H1 (cell line): ENCODE measurements around the gene RNF43. TPM values are rescaled to one million over a fixed set of nuclear protein-coding genes. Genes with fewer than 3 reads are reported as not detected.

Experiments
- CTCF ChIA-PET: fragments of 300-600 bp; sonication (Branson Sonifier 250); formaldehyde crosslinking; loops from one replicate; lab custom pipeline; 2021; ENCODE audit not compliant: partially characterized antibody; lab: Charles Lee
- POLR2A ChIA-PET: fragments of 300-600 bp; sonication (Branson Sonifier 250); formaldehyde crosslinking; loops from one replicate; lab custom pipeline; 2021; ENCODE audit warnings: inconsistent platforms; ENCODE audit not compliant: partially characterized antibody; lab: Charles Lee
- DNase-seq, 2 experiments: peaks; one replicate each; pipeline versions ENCODE4 v3.0.0 to v3.0.0-alpha.2; 2010 to 2022; ENCODE audit warnings: low spot score in 2 of 2, low read depth in 1 of 2, mixed read lengths in 1 of 2
- FAIRE-seq: peaks from 2 replicates; lab custom pipeline; 2011; peaks lifted over from hg19 to GRCh38; lab: Jason Lieb, UNC
- H2AFZ ChIP-seq: 2 replicates; pipeline ENCODE4 v1.8.1; 2012; ENCODE audit warnings: low read length, inconsistent platforms
- H2AK5ac ChIP-seq: 2 replicates; pipeline ENCODE4 v1.6.1; 2013; ENCODE audit warnings: low read depth, low read length
- H2BK120ac ChIP-seq: replicated peaks from 2 replicates; pipeline ENCODE3; 2013; ENCODE audit warnings: low read depth, low read length, inconsistent platforms
- H2BK12ac ChIP-seq: 2 replicates; pipeline ENCODE4 v1.6.1; 2013; ENCODE audit warnings: low read depth, low read length
- H2BK15ac ChIP-seq: 2 replicates; pipeline ENCODE4 v1.6.1; 2013; ENCODE audit warnings: low read length
- H2BK20ac ChIP-seq: 2 replicates; pipeline ENCODE4 v1.6.1; 2013; ENCODE audit warnings: low read length
- H2BK5ac ChIP-seq: 2 replicates; pipeline ENCODE4 v1.6.1; 2013; ENCODE audit warnings: low read depth, low read length
- H3K14ac ChIP-seq: 2 replicates; pipeline ENCODE4 v1.6.1; 2013; ENCODE audit warnings: inconsistent platforms; ENCODE audit not compliant: insufficient read length
- H3K18ac ChIP-seq: 2 replicates; pipeline ENCODE4 v1.6.1; 2013; ENCODE audit warnings: low read length; ENCODE audit errors: extremely low read depth
- H3K23ac ChIP-seq: 2 replicates; pipeline ENCODE4 v1.6.1; 2013; ENCODE audit warnings: inconsistent platforms; ENCODE audit not compliant: insufficient read length
- H3K23me2 ChIP-seq: 2 replicates; pipeline ENCODE4 v1.6.1; 2013; ENCODE audit warnings: low read depth, low read length
- H3K27ac ChIP-seq: 2 replicates; pipeline ENCODE4 v1.6.1; 2011; ENCODE audit warnings: low read depth, low read length, inconsistent platforms
- H3K27me3 ChIP-seq, 4 experiments: replicated peaks in 1 of 4; 1 replicate in 1 of 4; 2 replicates in 3 of 4; pipeline versions ENCODE4 v1.6.1 to v1.8.1; 2011 to 2013; ENCODE audit warnings: low read length in 3 of 4, mild to moderate bottlenecking in 3 of 4, inconsistent platforms in 2 of 4, mixed read lengths in 2 of 4, moderate library complexity in 1 of 4; ENCODE audit not compliant: control insufficient read depth in 3 of 4, insufficient read depth in 3 of 4; ENCODE audit errors: extremely low read depth in 1 of 4
- H3K36me3 ChIP-seq, 4 experiments: 2 replicates each; pipeline versions ENCODE4 v1.6.1 to v1.8.1; 2011 to 2013; ENCODE audit warnings: mild to moderate bottlenecking in 4 of 4, low read length in 3 of 4, moderate library complexity in 2 of 4, control low read depth in 1 of 4, inconsistent platforms in 1 of 4; ENCODE audit not compliant: insufficient read depth in 4 of 4, control insufficient read depth in 2 of 4
- H3K4ac ChIP-seq: replicated peaks from 2 replicates; pipeline ENCODE3; 2013; ENCODE audit warnings: low read length, low read depth, mixed read lengths, inconsistent platforms; ENCODE audit not compliant: insufficient read length
- H3K4me1 ChIP-seq, 4 experiments: replicated peaks in 1 of 4; 1 replicate in 1 of 4; 2 replicates in 3 of 4; pipeline versions ENCODE4 v1.6.1 to v1.8.1; 2011 to 2013; ENCODE audit warnings: low read length in 3 of 4, inconsistent platforms in 2 of 4, mixed read lengths in 1 of 4; ENCODE audit not compliant: insufficient read depth in 4 of 4, control insufficient read depth in 3 of 4
- H3K4me2 ChIP-seq, 2 experiments: 2 replicates each; pipeline versions ENCODE4 v1.6.1 to v1.8.1; 2011 to 2013; ENCODE audit warnings: low read depth in 2 of 2, low read length in 2 of 2, control low read depth in 1 of 2, inconsistent platforms in 1 of 2, mild to moderate bottlenecking in 1 of 2; ENCODE audit not compliant: insufficient read depth in 1 of 2
- H3K4me3 ChIP-seq, 4 experiments: fragments of 200-600, 300-600 bp in 1 of 4; sonication (generic), shearing (Covaris generic), sonication (Bioruptor Twin) in 1 of 4; 2 replicates each; pipeline versions ENCODE4 v1.5.1 to v1.8.1; 2011 to 2016; ENCODE audit warnings: low read length in 4 of 4, low read depth in 3 of 4, control low read depth in 2 of 4, inconsistent platforms in 2 of 4, mild to moderate bottlenecking in 2 of 4, mixed read lengths in 1 of 4, moderate library complexity in 1 of 4; ENCODE audit not compliant: insufficient read depth in 2 of 4; ENCODE audit errors: extremely low read depth in 1 of 4
- H3K56ac ChIP-seq: replicated peaks from 2 replicates; pipeline ENCODE3; 2013; ENCODE audit warnings: low read depth, mild to moderate bottlenecking, mixed read lengths, low read length, inconsistent platforms; ENCODE audit not compliant: insufficient read length
- H3K79me1 ChIP-seq: 2 replicates; pipeline ENCODE4 v1.6.1; 2013; ENCODE audit warnings: low read depth, low read length, control low read depth
- H3K79me2 ChIP-seq, 2 experiments: 2 replicates each; pipeline versions ENCODE4 v1.6.1 to v1.8.1; 2012 to 2013; ENCODE audit warnings: low read length in 2 of 2, mild to moderate bottlenecking in 2 of 2, inconsistent platforms in 1 of 2; ENCODE audit not compliant: insufficient read depth in 2 of 2, control insufficient read depth in 1 of 2
- H3K9ac ChIP-seq, 4 experiments: replicated peaks in 1 of 4; 1 replicate in 1 of 4; 2 replicates in 3 of 4; pipeline versions ENCODE4 v1.6.1 to v1.8.1; 2011 to 2013; ENCODE audit warnings: low read depth in 3 of 4, low read length in 3 of 4, control low read depth in 2 of 4, mild to moderate bottlenecking in 2 of 4, moderate library complexity in 2 of 4, inconsistent platforms in 1 of 4; ENCODE audit errors: extremely low read depth in 1 of 4
- H3K9me3 ChIP-seq, 2 experiments: 2 replicates each; pipeline versions ENCODE4 v1.6.1 to v1.8.1; 2012 to 2013; ENCODE audit warnings: mild to moderate bottlenecking in 2 of 2, moderate library complexity in 2 of 2, control low read depth in 1 of 2, inconsistent platforms in 1 of 2, low read depth in 1 of 2, low read length in 1 of 2, mixed read lengths in 1 of 2; ENCODE audit not compliant: insufficient read depth in 2 of 2
- H4K20me1 ChIP-seq, 2 experiments: replicated peaks in 1 of 2; 2 replicates each; pipeline versions ENCODE3 to v1.8.1; 2011 to 2013; ENCODE audit warnings: inconsistent platforms in 2 of 2, low read length in 2 of 2, mild to moderate bottlenecking in 1 of 2; ENCODE audit not compliant: insufficient read depth in 2 of 2, control insufficient read depth in 1 of 2
- H4K5ac ChIP-seq: 2 replicates; pipeline ENCODE4 v1.6.1; 2013; ENCODE audit warnings: low read length, low read depth, mixed read lengths, inconsistent platforms; ENCODE audit not compliant: insufficient read length
- H4K8ac ChIP-seq: 2 replicates; pipeline ENCODE4 v1.8.0; 2013; ENCODE audit warnings: mild to moderate bottlenecking, moderate library complexity, low read length, inconsistent platforms; ENCODE audit not compliant: insufficient read depth; ENCODE audit errors: extremely low read depth
- H4K91ac ChIP-seq: replicated peaks from 2 replicates; pipeline ENCODE3; 2013; ENCODE audit warnings: low read length, mixed read lengths, inconsistent platforms; ENCODE audit not compliant: insufficient read length
- GTF2F1 ChIP-seq: IDR thresholded peaks from 2 replicates; pipeline ENCODE4 v1.6.1; 2012; ENCODE audit warnings: low read depth, low read length, improper control_type of control experiment, borderline replicate concordance
- KDM5A ChIP-seq: fragments of 200-600 bp; IDR thresholded peaks from 2 replicates; pipeline ENCODE4 v1.7.1; 2012; ENCODE audit warnings: mild to moderate bottlenecking, low read length, inconsistent platforms, mixed read lengths
- NANOG ChIP-seq: IDR thresholded peaks from 2 replicates; pipeline ENCODE4 v1.6.1; 2011; ENCODE audit warnings: low read length, low read depth, mild to moderate bottlenecking, inconsistent platforms; ENCODE audit not compliant: insufficient read depth, poor library complexity, severe bottlenecking
- RXRA ChIP-seq: IDR thresholded peaks from 2 replicates; pipeline ENCODE4 v1.6.1; 2011; ENCODE audit warnings: low read depth, mild to moderate bottlenecking, low read length, moderate library complexity; ENCODE audit not compliant: insufficient read depth
- TBP ChIP-seq: IDR thresholded peaks from 2 replicates; pipeline ENCODE4 v1.6.1; 2011; ENCODE audit warnings: low read depth, low read length, improper control_type of control experiment
- WGBS, 2 experiments: shearing (Covaris generic) in 1 of 2; methylation state at CpG; one replicate each; pipeline versions ENCODE4 v1.1.6 to v1.1.7; 2013 to 2015; ENCODE audit warnings: low lambda C conversion rate in 2 of 2, mixed read lengths in 2 of 2, inconsistent platforms in 1 of 2, low coverage in 1 of 2, missing lambda C conversion rate in 1 of 2; ENCODE audit not compliant: insufficient replicate concordance in 2 of 2, insufficient coverage in 1 of 2, insufficient read length in 1 of 2; ENCODE audit errors: extremely low coverage in 1 of 2, missing lambda C conversion rate in 1 of 2; 5-methylcytosine and 5-hydroxymethylcytosine counted together
- polyA plus RNA-seq, 7 experiments: library from polyadenylated mRNA; depleted of rRNA in 3 of 7; stranded (reverse) in 5 of 7; unstranded in 2 of 7; fragments of >200 nt in 5 of 7; fragments of 200-250 nt in 2 of 7; gene quantifications; 1 replicate in 5 of 7; 2 replicates in 1 of 7; 4 replicates in 1 of 7; pipeline versions ENCODE4 v1.2.1 to v1.2.3, GENCODE V29; 2011 to 2013; ENCODE audit warnings: missing spikeins in 2 of 7, mixed read lengths in 2 of 7
- total RNA-seq: library from RNA; stranded (reverse); fragmentation: NEBNext Ultra II Directional; extraction: Animal tissue kit (Norgen Biotek cat#: 25700); gene quantifications from 2 replicates; pipeline ENCODE4 v1.2.1, GENCODE V29; 2021

The RNF43 gene
- total and polyA plus RNA-seq, 2 of the 8 experiments (the other 6 are each of a cell fraction or from before 2014, with no cell fraction given): 0.89 to 1.5 TPM

- no peak overlapping the region for H3K4ac ChIP-seq
- no peak overlapping the region for H3K4me3 ChIP-seq
- DNase-seq (no peak), FAIRE-seq (no peak)
- WGBS, 2 experiments: 84% methylated on average over 3 of the region's 3 CpGs; no CpG with 5 or more reads in 1 of the 2 experiments
- H4K91ac ChIP-seq: no peak overlapping the region
- H4K20me1 ChIP-seq: no peaks in the 10 kb centered on the region
- no peak overlapping the region for H2BK20ac ChIP-seq
- no peaks in the 10 kb centered on the region; the same call in 1 of the 2 replicates for H3K23me2 ChIP-seq
- POLR2A ChIA-PET: interaction anchor here (0.6 to 1.6 kb wide), 2 partner anchors 21 to 25 kb away, joined by 3 to 6 read pairs; no protein-coding TSS in a partner anchor
- H2AK5ac ChIP-seq: no peak overlapping the region
- CTCF ChIA-PET: interaction anchor here (0.9 to 3.2 kb wide), 5 partner anchors 9 to 65 kb away, joined by 3 to 12 read pairs (median 4); partner anchors contain the start of gene RNF43
- H3K4me1 ChIP-seq: peaks cover 0 to 2% (median 0%) of the 10 kb centered on the region in 4 experiments; a peak in 1 of 7 replicates
- no peak overlapping the region for H3K14ac ChIP-seq
- TF ChIP-seq KDM5A: no peak
- no peak for TF ChIP-seq RXRA
- TF ChIP-seq GTF2F1: no peak
- no peak for TF ChIP-seq TBP
- TF ChIP-seq NANOG: no peak
- no peaks in the 10 kb centered on the region for H3K27me3 ChIP-seq
- H3K18ac ChIP-seq: no peak overlapping the region
- H3K27ac ChIP-seq: no peak overlapping the region
- no peaks in the 10 kb centered on the region for H3K79me2 ChIP-seq
- H3K9ac ChIP-seq: no peak overlapping the region
- no peak overlapping the region for H2BK12ac ChIP-seq
- H2AFZ ChIP-seq: no peak overlapping the region
- no peak overlapping the region; the same call in 1 of the 2 replicates for H4K8ac ChIP-seq
- H2BK120ac ChIP-seq: no peak overlapping the region
- no peak overlapping the region for H4K5ac ChIP-seq
- no peak overlapping the region for H3K23ac ChIP-seq
- H2BK15ac ChIP-seq: no peak overlapping the region
- H3K79me1 ChIP-seq: no peaks in the 10 kb centered on the region
- H3K56ac ChIP-seq: no peak overlapping the region
- no peaks in the 10 kb centered on the region; a peak in 1 of 8 replicates for H3K36me3 ChIP-seq
- H3K4me2 ChIP-seq: no peak overlapping the region
- H3K9me3 ChIP-seq: no peaks in the 10 kb centered on the region
- no peak overlapping the region for H2BK5ac ChIP-seq
These were observed 48.5 kb downstream of the RNF43 start for GRCh38 chr17:58368860-58369213.
